ENCODE results near the gene ERBB2.

Gene ERBB2

DNA sequence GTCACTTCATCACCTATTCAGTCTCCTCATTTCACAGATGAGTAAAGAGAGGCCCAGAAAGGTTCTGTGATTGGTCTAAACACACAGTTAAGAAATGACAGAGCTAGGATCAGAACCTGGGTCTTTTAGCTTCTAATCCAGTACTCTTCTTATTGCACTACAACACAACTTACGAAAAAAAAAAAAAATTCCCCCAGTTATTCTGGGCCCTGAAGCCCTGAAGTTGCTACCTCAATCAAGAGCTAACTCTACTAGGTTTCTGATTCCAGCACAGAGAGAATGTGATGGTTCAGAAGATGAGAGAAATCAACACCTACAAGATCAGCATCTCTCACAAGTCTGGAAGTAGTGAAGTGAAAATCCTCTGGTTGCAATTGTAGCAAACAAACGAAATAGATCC lies 75.2 kb downstream of the ERBB2 start:
- Histone ChIP-seq H3K9me3 (ENCODE audit: control insufficient read depth in 1 of 2, low read length in 2 of 2) (no peaks in the 10 kb centered on the region), H3K9ac (ENCODE audit: low read depth in 1 of 2, low read length in 2 of 2) (peak overlapping the region in 1 of 2 donors; percentile 18), H3K4me1 (ENCODE audit: control insufficient read depth in 1 of 2, insufficient read depth in 2 of 2, low read length in 2 of 2) (peaks cover 0 to 3% of the 10 kb centered on the region in 2 donors), H3K4me3 (ENCODE audit: low read depth in 1 of 2, low read length in 2 of 2) (peak overlapping the region; percentile 22 to 37), H3K36me3 (ENCODE audit: control insufficient read depth in 1 of 2, insufficient read depth in 2 of 2, low read length in 2 of 2) (no peaks in the 10 kb centered on the region), H3K27ac (ENCODE audit: low read depth, low read length) (no peak overlapping the region), H3K27me3 (ENCODE audit: control insufficient read depth in 1 of 2, insufficient read depth in 2 of 2, low read length in 2 of 2) (no peaks in the 10 kb centered on the region)

GRCh38 chr17:39776252-39776651 lies 76.4 kb downstream of the ERBB2 start:
- Histone ChIP-seq H3K9me3 (ENCODE audit: control insufficient read depth in 1 of 2, low read length in 2 of 2) (no peaks in the 10 kb centered on the region), H3K4me1 (ENCODE audit: control insufficient read depth in 1 of 2, insufficient read depth in 2 of 2, low read length in 2 of 2) (peaks cover 0 to 6% of the 10 kb centered on the region in 2 donors), H3K36me3 (ENCODE audit: control insufficient read depth in 1 of 2, insufficient read depth in 2 of 2, low read length in 2 of 2) (no peaks in the 10 kb centered on the region), H3K9ac (ENCODE audit: low read depth in 1 of 2, low read length in 2 of 2) (peak overlapping the region; percentile 13 to 31), H3K4me3 (ENCODE audit: low read depth in 1 of 2, low read length in 2 of 2) (peak overlapping the region; percentile 16 to 49), H3K27ac (ENCODE audit: low read depth, low read length) (peak overlapping the region; percentile 52), H3K27me3 (ENCODE audit: control insufficient read depth in 1 of 2, insufficient read depth in 2 of 2, low read length in 2 of 2) (no peaks in the 10 kb centered on the region)

GRCh38 chr17:39777534-39778365 lies 77.9 kb downstream of the ERBB2 start:
- H3K27ac ChIP-seq (ENCODE audit: low read depth, low read length) = no peak overlapping the region
- H3K4me1 ChIP-seq (ENCODE audit: control insufficient read depth in 1 of 2, insufficient read depth in 2 of 2, low read length in 2 of 2) = peaks cover 13 to 14% of the 10 kb centered on the region in 2 donors
- H3K9ac ChIP-seq (ENCODE audit: low read depth in 1 of 2, low read length in 2 of 2) = peak overlapping the region; percentile 20 to 31
- H3K4me3 ChIP-seq (ENCODE audit: low read depth in 1 of 2, low read length in 2 of 2) = peak overlapping the region; percentile 43 to 49
- H3K36me3 ChIP-seq (ENCODE audit: control insufficient read depth in 1 of 2, insufficient read depth in 2 of 2, low read length in 2 of 2) = no peaks in the 10 kb centered on the region
- no peaks in the 10 kb centered on the region for H3K27me3 ChIP-seq (ENCODE audit: control insufficient read depth in 1 of 2, insufficient read depth in 2 of 2, low read length in 2 of 2)
- H3K9me3 ChIP-seq (ENCODE audit: control insufficient read depth in 1 of 2, low read length in 2 of 2) = no peaks in the 10 kb centered on the region
